GDM1 (cell line): ENCODE measurements around the gene THSD4.
"Not testable (repeated sequence)": the region's sequence is repeated elsewhere in the genome, so short reads cannot be mapped to it uniquely, and the experiment has no call there.

Experiments
- DNase-seq: peaks from one replicate; lab custom pipeline; 2025; lab: John Stamatoyannopoulos, UW

THSD4 gene

GRCh38 chr15:71386448-71387236 is 271.4 kb downstream of the THSD4 start:
- no peak for DNase-seq

- no peak for DNase-seq
Measured at GRCh38 chr15:71387810-71388209, 272.5 kb downstream of the THSD4 start.

- no peak for DNase-seq
Measured at GRCh38 chr15:71390096-71390495, 274.8 kb downstream of the THSD4 start.

- no peak for DNase-seq
Measured at GRCh38 chr15:71391421-71392088, 276.3 kb downstream of the THSD4 start.

- DNase-seq = no peak
Measured at GRCh38 chr15:71392861-71393283, 277.6 kb downstream of the THSD4 start.

- DNase-seq = no peak
Measured at GRCh38 chr15:71393383-71393782, 278.1 kb downstream of the THSD4 start.

GRCh38 chr15:71396536-71397125 is 281.4 kb downstream of the THSD4 start:
- no peak for DNase-seq

GRCh38 chr15:71397377-71397776 is 282.1 kb downstream of the THSD4 start:
- no peak for DNase-seq

- DNase-seq = no peak
Measured at GRCh38 chr15:71400294-71400693, 285.0 kb downstream of the THSD4 start.

GRCh38 chr15:71401728-71402127 is 286.5 kb downstream of the THSD4 start:
- not testable (repeated sequence) for DNase-seq

- no peak for DNase-seq
Measured at GRCh38 chr15:71409541-71409940, 294.3 kb downstream of the THSD4 start.

GRCh38 chr15:71410347-71410746 is 295.1 kb downstream of the THSD4 start:
- DNase-seq = no peak

- no peak for DNase-seq
Measured at GRCh38 chr15:71411538-71412482, 296.5 kb downstream of the THSD4 start.

GRCh38 chr15:71413419-71413818 is 298.1 kb downstream of the THSD4 start:
- DNase-seq = no peak

GRCh38 chr15:71414853-71415252 is 299.6 kb downstream of the THSD4 start:
- DNase-seq = no peak

- DNase-seq = no peak
Measured at GRCh38 chr15:71422530-71423259, 307.4 kb downstream of the THSD4 start.

GRCh38 chr15:71424765-71425164 is 309.5 kb downstream of the THSD4 start:
- no peak for DNase-seq

GRCh38 chr15:71425388-71425787 is 310.1 kb downstream of the THSD4 start:
- no peak for DNase-seq

- DNase-seq = no peak
Measured at GRCh38 chr15:71426792-71427191, 311.5 kb downstream of the THSD4 start.

- DNase-seq = no peak
Measured at GRCh38 chr15:71430782-71431181, 315.5 kb downstream of the THSD4 start.
